SK-N-SH (cell line): Measurements from ENCODE around the gene PIK3R3. TPM values are rescaled to one million over a fixed set of nuclear protein-coding genes. Genes with fewer than 3 reads are reported as not detected.

Experiments used
- CTCF ChIA-PET: fragments of 300-600, 350-600 bp; formaldehyde crosslinking; extraction: SDS; loops from one replicate; lab custom pipeline; 2021; lab: Yijun Ruan, JAX
- POLR2A ChIA-PET: fragments of 350-600 bp; sonication (Branson Sonifier 250); formaldehyde crosslinking; extraction: SDS; loops from one replicate; lab custom pipeline; 2020; ENCODE audit warnings: antibody characterized with exemption, inconsistent platforms; lab: Yijun Ruan, JAX
- DNase-seq: peaks from one replicate; pipeline ENCODE4 v3.0.0; 2012
- H2AFZ ChIP-seq: fragments of 200-600 bp; sonication (generic); 2 replicates; pipeline ENCODE4 v1.8.1; 2016; ENCODE audit warnings: antibody characterized with exemption, mild to moderate bottlenecking, low read depth
- H3F3A ChIP-seq: fragments of 200-600 bp; sonication (generic); replicated peaks from 2 replicates; pipeline ENCODE3; 2016; ENCODE audit warnings: antibody characterized with exemption, mild to moderate bottlenecking; ENCODE audit not compliant: insufficient read depth
- H3K27ac ChIP-seq, 2 experiments: fragments of 200-500 bp in 1 of 2; fragments of 200-600 bp in 1 of 2; sonication (Bioruptor generic) in 1 of 2; sonication (generic), shearing (Covaris generic) in 1 of 2; 2 replicates each; pipeline versions ENCODE4 v1.5.1 to v1.6.1; 2014 to 2016; ENCODE audit warnings: low read depth in 2 of 2, inconsistent platforms in 1 of 2, low read length in 1 of 2, mild to moderate bottlenecking in 1 of 2, mixed read lengths in 1 of 2
- H3K27me3 ChIP-seq: fragments of 200-600 bp; sonication (generic), shearing (Covaris generic); 2 replicates; pipeline ENCODE4 v1.6.1; 2016; ENCODE audit warnings: mixed run types; ENCODE audit not compliant: insufficient read depth
- H3K36me3 ChIP-seq, 2 experiments: fragments of 200-500 bp in 1 of 2; fragments of 200-600 bp in 1 of 2; sonication (Bioruptor generic) in 1 of 2; sonication (generic) in 1 of 2; replicated peaks in 1 of 2; 2 replicates each; pipeline versions ENCODE3 to v1.5.1; 2014 to 2016; ENCODE audit warnings: low read length in 1 of 2, mild to moderate bottlenecking in 1 of 2; ENCODE audit not compliant: insufficient read depth in 2 of 2, control insufficient read depth in 1 of 2
- H3K4me1 ChIP-seq, 2 experiments: fragments of 200-500 bp in 1 of 2; fragments of 200-600 bp in 1 of 2; sonication (Bioruptor generic) in 1 of 2; sonication (generic), shearing (Covaris generic) in 1 of 2; 2 replicates each; pipeline versions ENCODE4 v1.5.1 to v1.6.1; 2014 to 2016; ENCODE audit warnings: low read depth in 1 of 2, low read length in 1 of 2, mixed run types in 1 of 2; ENCODE audit not compliant: insufficient read depth in 2 of 2, control insufficient read depth in 1 of 2
- H3K4me2 ChIP-seq: fragments of 200-600 bp; sonication (generic), shearing (Covaris generic); 2 replicates; pipeline ENCODE4 v1.6.1; 2017; ENCODE audit warnings: mixed run types
- H3K4me3 ChIP-seq, 2 experiments: fragments of 200-500 bp in 1 of 2; fragments of 200-600 bp in 1 of 2; sonication (Bioruptor generic) in 1 of 2; sonication (generic), shearing (Covaris generic) in 1 of 2; 2 replicates each; pipeline versions ENCODE4 v1.5.1 to v1.8.1; 2014 to 2016; ENCODE audit warnings: low read depth in 2 of 2, inconsistent platforms in 1 of 2, low read length in 1 of 2, mild to moderate bottlenecking in 1 of 2, mixed read lengths in 1 of 2, moderate library complexity in 1 of 2
- H3K79me2 ChIP-seq: fragments of 200-600 bp; sonication (generic); 2 replicates; pipeline ENCODE4 v1.8.1; 2017; ENCODE audit warnings: mild to moderate bottlenecking; ENCODE audit not compliant: insufficient read depth
- H3K9ac ChIP-seq: fragments of 200-600 bp; sonication (generic); 2 replicates; pipeline ENCODE4 v1.6.1; 2017; ENCODE audit warnings: mixed run types
- H3K9me2 ChIP-seq: fragments of 200-600 bp; sonication (generic); 2 replicates; pipeline ENCODE4 v1.6.1; 2017; ENCODE audit warnings: mixed run types
- H3K9me3 ChIP-seq: fragments of 200-600 bp; sonication (generic); 2 replicates; pipeline ENCODE4 v1.6.1; 2017; ENCODE audit warnings: mixed run types, mild to moderate bottlenecking, moderate library complexity
- H4K20me1 ChIP-seq: fragments of 200-600 bp; sonication (generic); 2 replicates; pipeline ENCODE4 v1.6.1; 2017; ENCODE audit warnings: mild to moderate bottlenecking, mixed run types; ENCODE audit not compliant: insufficient read depth
- CHD2 ChIP-seq: fragments of 150-350 bp; IDR thresholded peaks from 2 replicates; pipeline ENCODE4 v1.6.1; 2018; ENCODE audit warnings: low read length; ENCODE audit not compliant: partially characterized antibody
- CTCF ChIP-seq: fragments of 200-600 bp; sonication (generic); IDR thresholded peaks from 2 replicates; pipeline ENCODE4 v1.6.1; 2017; ENCODE audit warnings: antibody characterized with exemption, mild to moderate bottlenecking, moderate library complexity
- ELF1 ChIP-seq: IDR thresholded peaks from 2 replicates; pipeline ENCODE4 v1.4.0; 2012
- EP300 ChIP-seq, 2 experiments: IDR thresholded peaks; 2 replicates each; pipeline versions ENCODE4 v1.4.0 to v1.6.1; 2012; ENCODE audit warnings: borderline replicate concordance in 1 of 2, low read depth in 1 of 2, low read length in 1 of 2
- FOXJ3 ChIP-seq: sonication (generic); formaldehyde crosslinking; IDR thresholded peaks from 2 replicates; pipeline ENCODE4 v1.5.1; 2020; ENCODE audit warnings: mild to moderate bottlenecking, missing genetic modification reagents
- FOXM1 ChIP-seq: IDR thresholded peaks from 2 replicates; pipeline ENCODE4 v1.4.0; 2012; ENCODE audit warnings: low read depth, mild to moderate bottlenecking
- IRF3 ChIP-seq: fragments of 150-350 bp; IDR thresholded peaks from 2 replicates; pipeline ENCODE4 v1.6.1; 2016; ENCODE audit warnings: mild to moderate bottlenecking, low read depth, low read length
- MEF2A ChIP-seq: IDR thresholded peaks from 2 replicates; pipeline ENCODE4 v1.4.0; 2012; ENCODE audit warnings: low read depth, borderline replicate concordance
- NFIC ChIP-seq: IDR thresholded peaks from 2 replicates; pipeline ENCODE4 v1.4.0; 2012; ENCODE audit warnings: borderline replicate concordance
- POLR2AphosphoS5 ChIP-seq: IDR thresholded peaks from 2 replicates; pipeline ENCODE4 v1.6.1; 2012; ENCODE audit warnings: low read depth, low read length
- RAD21 ChIP-seq: IDR thresholded peaks from 2 replicates; pipeline ENCODE4 v1.6.1; 2012; ENCODE audit warnings: mild to moderate bottlenecking, low read length
- SMC3 ChIP-seq: IDR thresholded peaks from 2 replicates; pipeline ENCODE4 v1.6.1; 2012; ENCODE audit warnings: low read depth, low read length, improper control_type of control experiment
- TAF1 ChIP-seq: IDR thresholded peaks from 2 replicates; pipeline ENCODE4 v1.6.1; 2012; ENCODE audit warnings: low read depth, mild to moderate bottlenecking, low read length, moderate library complexity, borderline replicate concordance
- USF1 ChIP-seq: IDR thresholded peaks from 2 replicates; pipeline ENCODE4 v1.4.0; 2012; ENCODE audit warnings: low read depth, borderline replicate concordance
- USF2 ChIP-seq: fragments of 150-350 bp; IDR thresholded peaks from 2 replicates; pipeline ENCODE4 v1.6.1; 2017; ENCODE audit warnings: antibody characterized with exemption, low read length, low read depth, borderline replicate concordance
- WGBS: methylation state at CpG from one replicate; pipeline ENCODE4 v1.1.6; 2017; ENCODE audit warnings: low lambda C conversion rate; 5-methylcytosine and 5-hydroxymethylcytosine counted together
- polyA plus RNA-seq, 3 experiments: library from polyadenylated mRNA; depleted of rRNA; stranded (reverse); fragments of >200 nt; gene quantifications; 2 replicates each; pipeline ENCODE4 v1.2.3, GENCODE V29; 2012

The PIK3R3 gene
- polyA plus RNA-seq, 1 of the 3 experiments (the other 2 are of a cell fraction): 4.0 TPM

- Histone ChIP-seq H3K79me2 (no peaks in the 10 kb centered on the region), H4K20me1 (no peaks in the 10 kb centered on the region), H2AFZ (no peak overlapping the region), H3K36me3 (peaks cover 10 to 43% of the 10 kb centered on the region in 2 experiments), H3K4me2 (no peak overlapping the region), H3K4me1 (no peaks in the 10 kb centered on the region; a peak in 1 of 4 replicates), H3K4me3 (no peak overlapping the region), H3K27ac (no peak overlapping the region), H3F3A (peaks cover 4% of the 10 kb centered on the region), H3K9me3 (no peaks in the 10 kb centered on the region), H3K9ac (no peak overlapping the region), H3K9me2 (no peaks in the 10 kb centered on the region), H3K27me3 (no peaks in the 10 kb centered on the region)
- no peak for DNase-seq
- CTCF ChIA-PET: no interaction called here
- 95% methylated on average over 6 of the region's 6 CpGs for WGBS
- POLR2A ChIA-PET: no interaction called here
- TF ChIP-seq RAD21 (no peak), USF1 (no peak), NFIC (no peak), USF2 (no peak), TAF1 (no peak), IRF3 (no peak), MEF2A (no peak), POLR2AphosphoS5 (no peak), FOXM1 (no peak), SMC3 (no peak), FOXJ3 (no peak), EP300 (IDR thresholded peaks at IDR 0.05; ENCODE audit: borderline replicate concordance in 1 of 2, low read depth in 1 of 2, low read length in 1 of 2) (no peak), ELF1 (no peak), CTCF (no peak), CHD2 (no peak)
Measured at GRCh38 chr1:46070164-46070814, 62.1 kb downstream of the PIK3R3 start.
